ENCODE results near the gene CDKN2D. TPM values are rescaled to one million over a fixed set of nuclear protein-coding genes. Genes with fewer than 3 reads are reported as not detected.

CDKN2D gene
- total and polyA plus RNA-seq, 2 of the 8 experiments (the other 6 are each of a cell fraction or from before 2014, with no cell fraction given): 3.0 to 4.0 TPM

- DNase-seq (ENCODE audit: low read depth in 1 of 2, low spot score in 2 of 2) (no peak), FAIRE-seq (no peak)
- Histone ChIP-seq H2BK5ac (ENCODE audit: low read depth, low read length) (no peak overlapping the region), H3K9ac (replicated peaks in 1 of 4; ENCODE audit: extremely low read depth in 1 of 4, low read depth in 3 of 4, low read length in 3 of 4) (no peak overlapping the region), H2BK120ac (replicated peaks; ENCODE audit: low read depth, low read length) (no peak overlapping the region), H3K23ac (ENCODE audit: insufficient read length) (no peak overlapping the region), H3K9me3 (ENCODE audit: insufficient read depth in 2 of 2, low read depth in 1 of 2, low read length in 1 of 2) (no peaks in the 10 kb centered on the region), H3K56ac (replicated peaks; ENCODE audit: insufficient read length, low read depth, low read length) (no peak overlapping the region), H3K79me2 (ENCODE audit: control insufficient read depth in 1 of 2, insufficient read depth in 2 of 2, low read length in 2 of 2) (peaks cover 0 to 16% of the 10 kb centered on the region in 2 experiments; a peak in 2 of 4 replicates), H3K23me2 (ENCODE audit: low read depth, low read length) (peaks cover 2% of the 10 kb centered on the region; the same call in 1 of the 2 replicates), H3K4me2 (ENCODE audit: insufficient read depth in 1 of 2, low read depth in 2 of 2, low read length in 2 of 2) (no peak overlapping the region), H4K8ac (ENCODE audit: extremely low read depth, insufficient read depth, low read length) (no peak overlapping the region), H3K4ac (replicated peaks; ENCODE audit: insufficient read length, low read depth, low read length) (no peak overlapping the region), H3K27ac (ENCODE audit: low read depth, low read length) (no peak overlapping the region), H2AFZ (ENCODE audit: low read length) (no peak overlapping the region), H3K18ac (ENCODE audit: extremely low read depth, low read length) (no peak overlapping the region), H3K14ac (ENCODE audit: insufficient read length) (no peak overlapping the region), H2BK12ac (ENCODE audit: low read depth, low read length) (no peak overlapping the region), H4K5ac (ENCODE audit: insufficient read length, low read depth, low read length) (no peak overlapping the region), H2AK5ac (ENCODE audit: low read depth, low read length) (no peak overlapping the region), H4K91ac (replicated peaks; ENCODE audit: insufficient read length, low read length) (no peak overlapping the region), H3K4me3 (ENCODE audit: extremely low read depth in 1 of 4, insufficient read depth in 2 of 4, low read depth in 3 of 4, low read length in 4 of 4) (no peak overlapping the region), H3K27me3 (replicated peaks in 1 of 4; ENCODE audit: control insufficient read depth in 3 of 4, extremely low read depth in 1 of 4, insufficient read depth in 3 of 4, low read length in 3 of 4) (no peaks in the 10 kb centered on the region), H3K79me1 (ENCODE audit: low read depth, low read length) (peaks cover 9% of the 10 kb centered on the region), H2BK15ac (ENCODE audit: low read length) (no peak overlapping the region), H3K4me1 (replicated peaks in 1 of 4; ENCODE audit: control insufficient read depth in 3 of 4, insufficient read depth in 4 of 4, low read length in 3 of 4) (peaks cover 0 to 4% (median 3%) of the 10 kb centered on the region in 4 experiments; a peak in 4 of 7 replicates), H2BK20ac (ENCODE audit: low read length) (no peak overlapping the region), H3K36me3 (ENCODE audit: control insufficient read depth in 2 of 4, insufficient read depth in 4 of 4, low read length in 3 of 4) (peaks cover 5 to 34% (median 28%) of the 10 kb centered on the region in 4 experiments; a peak in 7 of 8 replicates), H4K20me1 (replicated peaks in 1 of 2; ENCODE audit: control insufficient read depth in 1 of 2, insufficient read depth in 2 of 2, low read length in 2 of 2) (peaks cover 3 to 13% of the 10 kb centered on the region in 2 experiments)
- ChIA-PET CTCF (ENCODE audit: partially characterized antibody) (interaction anchor here (1.1 kb wide), 1 partner anchor 151 kb away, joined by 4 read pairs; no protein-coding TSS in a partner anchor), POLR2A (ENCODE audit: partially characterized antibody) (interaction anchor here (0.7 to 2.1 kb wide), 4 partner anchors 12 to 168 kb away, joined by 3 to 9 read pairs (median 4); no protein-coding TSS in a partner anchor)
- TF ChIP-seq MAFK (IDR thresholded peaks at IDR 0.05; ENCODE audit: low read depth, low read length) (no peak), KDM4A (IDR thresholded peaks at IDR 0.05; ENCODE audit: low read depth, low read length, severe bottlenecking) (no peak), MAX (IDR thresholded peaks at IDR 0.05) (no peak), E2F6 (IDR thresholded peaks at IDR 0.05) (no peak), ZNF274 (IDR thresholded peaks at IDR 0.05; ENCODE audit: borderline replicate concordance, extremely low read depth, low read length) (no peak)
- WGBS, 2 experiments (ENCODE audit: extremely low coverage in 1 of 2, insufficient coverage in 1 of 2, insufficient read length in 1 of 2, insufficient replicate concordance in 2 of 2, low coverage in 1 of 2, low lambda C conversion rate in 2 of 2, missing lambda C conversion rate in 1 of 2): 91% methylated on average over 18 of the region's 18 CpGs; no CpG with 5 or more reads in 1 of the 2 experiments
These were observed 20.0 kb downstream of the CDKN2D start for GRCh38 chr19:10548746-10549276.

Data from H1 (cell line).